Endodermal cell (in vitro differentiated cells): ENCODE results near the gene OSBPL8. TPM values are rescaled to one million over a fixed set of nuclear protein-coding genes. Genes with fewer than 3 reads are reported as not detected.

ENCODE experiments used
- DNase-seq: peaks from one replicate; pipeline ENCODE4 v3.0.0-alpha.2; 2017
- H3K27ac ChIP-seq: 2 replicates; pipeline ENCODE4 v1.5.1; 2013; ENCODE audit warnings: mild to moderate bottlenecking, low read depth, low read length, moderate library complexity
- H3K27me3 ChIP-seq: 2 replicates; pipeline ENCODE4 v1.6.1; 2013; ENCODE audit warnings: mild to moderate bottlenecking, low read length, moderate library complexity; ENCODE audit not compliant: insufficient read depth, control insufficient read depth, poor library complexity, severe bottlenecking
- H3K36me3 ChIP-seq: 2 replicates; pipeline ENCODE4 v1.7.0; 2013; ENCODE audit warnings: mild to moderate bottlenecking, low read length, moderate library complexity; ENCODE audit not compliant: control insufficient read depth, insufficient read depth
- H3K4me1 ChIP-seq: one replicate; pipeline ENCODE4 v1.7.0; 2013; ENCODE audit warnings: low read length; ENCODE audit not compliant: control insufficient read depth, insufficient read depth
- H3K4me3 ChIP-seq: 2 replicates; pipeline ENCODE4 v1.5.1; 2013; ENCODE audit warnings: mild to moderate bottlenecking, low read length, moderate library complexity
- H3K9ac ChIP-seq: 2 replicates; pipeline ENCODE4 v1.6.1; 2013; ENCODE audit warnings: mild to moderate bottlenecking, low read length, moderate library complexity; ENCODE audit not compliant: poor library complexity, severe bottlenecking; ENCODE audit errors: extremely low read depth
- H3K9me3 ChIP-seq: 2 replicates; pipeline ENCODE4 v1.6.1; 2013; ENCODE audit warnings: mild to moderate bottlenecking, low read length, moderate library complexity; ENCODE audit not compliant: control insufficient read depth
- H3K27ac Mint-ChIP-seq: 2 replicates; pipeline ENCODE4 v1.8.0; 2020; ENCODE audit warnings: mixed read lengths
- H3K27me3 Mint-ChIP-seq: 2 replicates; pipeline ENCODE4 v1.8.0; 2021; ENCODE audit warnings: mild to moderate bottlenecking, mixed read lengths; ENCODE audit not compliant: insufficient read depth
- H3K36me3 Mint-ChIP-seq: 2 replicates; pipeline ENCODE4 v1.8.0; 2020; ENCODE audit warnings: low read depth, mixed read lengths
- H3K4me1 Mint-ChIP-seq: 2 replicates; pipeline ENCODE4 v1.8.0; 2020; ENCODE audit warnings: mixed read lengths
- H3K4me3 Mint-ChIP-seq: 2 replicates; pipeline ENCODE4 v1.8.0; 2020; ENCODE audit warnings: mild to moderate bottlenecking, moderate library complexity, mixed read lengths
- H3K9me3 Mint-ChIP-seq: 2 replicates; pipeline ENCODE4 v1.8.0; 2020; ENCODE audit warnings: mild to moderate bottlenecking, mixed read lengths
- WGBS, 2 experiments: methylation state at CpG; one replicate each; pipeline versions ENCODE4 v1.1.5 to v1.1.7; 2013; ENCODE audit warnings: missing lambda C conversion rate in 2 of 2, mixed read lengths in 1 of 2; ENCODE audit not compliant: insufficient coverage in 1 of 2, insufficient read length in 1 of 2; 5-methylcytosine and 5-hydroxymethylcytosine counted together
- total RNA-seq, 2 donors: library from RNA; stranded (reverse); fragmentation: NEBNext Ultra II Directional in 1 of 2; extraction: Animal tissue kit (Norgen Biotek cat#: 25700) in 1 of 2; gene quantifications; 2 replicates in 1 of 2; 3 replicates in 1 of 2; pipeline ENCODE4 v1.2.1, GENCODE V29; 2021
- TF ChIP-seq, protein P1 (sequence below): fragments of 200-600 bp; sonication (generic); conservative IDR thresholded peaks from 2 replicates; pipeline ENCODE4 v1.5.0; 2021; ENCODE audit warnings: antibody characterized with exemption, mild to moderate bottlenecking

OSBPL8 gene
- total RNA-seq, 2 donors from 2014 or later, result 44.0 to 58.8 TPM

DNA sequence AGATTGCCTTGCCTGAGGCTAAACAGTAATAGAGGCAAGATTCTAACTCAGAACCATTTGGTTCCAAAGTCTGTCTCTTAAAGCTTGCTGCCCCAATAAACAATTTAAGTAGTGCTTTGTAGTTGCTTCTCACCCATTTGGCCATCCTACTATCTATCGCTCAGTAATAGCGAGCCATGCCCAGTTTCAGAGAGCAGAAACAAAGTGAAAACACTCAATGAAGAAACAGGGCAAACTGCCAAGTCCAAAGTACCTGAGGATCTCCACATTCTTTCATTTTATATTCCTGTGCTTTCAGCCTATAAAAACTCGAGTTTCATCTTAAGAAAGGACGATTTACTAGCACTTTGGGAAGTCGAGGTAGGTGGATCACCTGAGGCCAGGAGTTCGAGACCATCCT lies 108.0 kb downstream of the OSBPL8 start:
- Histone ChIP-seq H3K27ac (no peak overlapping the region), H3K36me3 (peaks cover 15% of the 10 kb centered on the region), H3K9ac (no peak overlapping the region), H3K4me1 (no peaks in the 10 kb centered on the region), H3K4me3 (no peak overlapping the region), H3K27me3 (no peaks in the 10 kb centered on the region), H3K9me3 (no peaks in the 10 kb centered on the region)
- peaks cover 18% of the 10 kb centered on the region for H3K36me3 Mint-ChIP-seq
- TF ChIP-seq, protein P1, sequence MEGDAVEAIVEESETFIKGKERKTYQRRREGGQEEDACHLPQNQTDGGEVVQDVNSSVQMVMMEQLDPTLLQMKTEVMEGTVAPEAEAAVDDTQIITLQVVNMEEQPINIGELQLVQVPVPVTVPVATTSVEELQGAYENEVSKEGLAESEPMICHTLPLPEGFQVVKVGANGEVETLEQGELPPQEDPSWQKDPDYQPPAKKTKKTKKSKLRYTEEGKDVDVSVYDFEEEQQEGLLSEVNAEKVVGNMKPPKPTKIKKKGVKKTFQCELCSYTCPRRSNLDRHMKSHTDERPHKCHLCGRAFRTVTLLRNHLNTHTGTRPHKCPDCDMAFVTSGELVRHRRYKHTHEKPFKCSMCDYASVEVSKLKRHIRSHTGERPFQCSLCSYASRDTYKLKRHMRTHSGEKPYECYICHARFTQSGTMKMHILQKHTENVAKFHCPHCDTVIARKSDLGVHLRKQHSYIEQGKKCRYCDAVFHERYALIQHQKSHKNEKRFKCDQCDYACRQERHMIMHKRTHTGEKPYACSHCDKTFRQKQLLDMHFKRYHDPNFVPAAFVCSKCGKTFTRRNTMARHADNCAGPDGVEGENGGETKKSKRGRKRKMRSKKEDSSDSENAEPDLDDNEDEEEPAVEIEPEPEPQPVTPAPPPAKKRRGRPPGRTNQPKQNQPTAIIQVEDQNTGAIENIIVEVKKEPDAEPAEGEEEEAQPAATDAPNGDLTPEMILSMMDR, result no peak
- WGBS, 2 experiments, result 89 to 93% methylated on average over 6 of the region's 6 CpGs
- H3K4me3 Mint-ChIP-seq, result no peak overlapping the region
- no peak for DNase-seq
- H3K9me3 Mint-ChIP-seq, result no peaks in the 10 kb centered on the region
- H3K27ac Mint-ChIP-seq, result no peak overlapping the region
- H3K27me3 Mint-ChIP-seq, result no peaks in the 10 kb centered on the region
- H3K4me1 Mint-ChIP-seq, result peaks cover 1% of the 10 kb centered on the region

DNA sequence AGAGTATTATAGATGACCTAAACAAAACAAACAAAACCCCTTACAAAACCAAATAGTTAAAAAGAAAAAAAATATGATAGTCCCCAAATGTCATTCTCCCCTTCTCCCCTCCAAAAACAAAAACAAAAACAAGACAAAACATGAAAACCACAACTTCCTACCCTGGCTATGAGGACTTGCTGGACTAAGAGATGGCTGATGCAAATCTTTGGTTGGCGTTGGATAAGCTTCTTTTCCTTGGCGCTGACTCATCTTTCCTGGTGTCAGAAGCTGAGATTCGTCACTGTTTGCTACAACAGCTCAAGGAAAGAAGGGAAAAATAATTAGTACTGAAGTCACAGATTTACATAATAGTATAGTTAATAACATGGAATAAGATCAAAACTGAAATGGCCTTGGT lies 108.9 kb downstream of the OSBPL8 start:
- peaks cover 4% of the 10 kb centered on the region for H3K4me1 Mint-ChIP-seq
- no peaks in the 10 kb centered on the region for H3K27me3 Mint-ChIP-seq
- whole genome bisulfite sequencing, 2 experiments, result 97% methylated on average over 2 of the region's 3 CpGs; no CpG with 5 or more reads in 1 of the 2 experiments
- DNase-seq, result no peak
- peaks cover 18% of the 10 kb centered on the region for H3K36me3 Mint-ChIP-seq
- no peaks in the 10 kb centered on the region for H3K9me3 Mint-ChIP-seq
- Histone ChIP-seq H3K27ac (no peak overlapping the region), H3K36me3 (peaks cover 15% of the 10 kb centered on the region), H3K9ac (no peak overlapping the region), H3K4me3 (no peak overlapping the region), H3K4me1 (peaks cover 4% of the 10 kb centered on the region), H3K9me3 (no peaks in the 10 kb centered on the region), H3K27me3 (no peaks in the 10 kb centered on the region)
- TF ChIP-seq, protein P1, result no peak
- H3K27ac Mint-ChIP-seq, result no peak overlapping the region
- H3K4me3 Mint-ChIP-seq, result no peak overlapping the region

DNA sequence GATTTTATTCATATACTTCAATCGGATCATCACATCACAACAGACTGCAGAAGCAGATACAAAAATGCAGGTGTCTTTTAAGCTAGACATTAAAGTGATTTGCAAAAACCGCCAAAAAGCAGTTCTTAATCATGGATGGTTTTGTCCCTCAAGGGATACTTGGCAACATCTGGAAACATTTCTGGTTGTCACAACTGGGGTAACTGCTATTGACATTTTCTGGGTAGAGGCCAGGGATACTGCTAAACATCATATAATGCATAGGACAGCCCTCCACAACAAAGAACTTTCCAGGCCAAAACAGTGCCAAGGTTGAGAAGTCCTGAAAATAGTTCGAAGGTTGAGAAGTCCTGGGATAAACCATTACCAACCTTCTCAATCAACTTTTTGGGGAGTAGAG lies 109.6 kb downstream of the OSBPL8 start:
- no peaks in the 10 kb centered on the region for H3K27me3 Mint-ChIP-seq
- Histone ChIP-seq H3K27ac (no peak overlapping the region), H3K9ac (no peak overlapping the region), H3K4me1 (peaks cover 4% of the 10 kb centered on the region), H3K9me3 (no peaks in the 10 kb centered on the region), H3K36me3 (peaks cover 15% of the 10 kb centered on the region), H3K4me3 (no peak overlapping the region), H3K27me3 (no peaks in the 10 kb centered on the region)
- WGBS, 2 experiments, result 90 to 95% methylated on average over 1 to 3 of the region's 3 CpGs
- TF ChIP-seq, protein P1, result no peak
- no peak for DNase-seq
- H3K27ac Mint-ChIP-seq, result no peak overlapping the region
- peaks cover 3% of the 10 kb centered on the region for H3K4me1 Mint-ChIP-seq
- no peak overlapping the region for H3K4me3 Mint-ChIP-seq
- peaks cover 18% of the 10 kb centered on the region for H3K36me3 Mint-ChIP-seq
- no peaks in the 10 kb centered on the region for H3K9me3 Mint-ChIP-seq
